Pancreas (tissue), 8 donors: ENCODE results near the gene KCNT2. TPM values are rescaled to one million over a fixed set of nuclear protein-coding genes. Genes with fewer than 3 reads are reported as not detected.

Source experiments
- microRNA-seq, 2 donors: library from miRNA; unstranded; fragments of <30 nt; microRNA quantifications; one replicate each; pipeline versions ENCODE4 to v1.1.0, GENCODE V29; 2019 to 2020
- polyA plus RNA-seq, 2 donors: library from polyadenylated mRNA; stranded (reverse); fragments of 200-250 nt; gene quantifications; one replicate each; pipeline ENCODE4 v1.2.3, GENCODE V29; 2013
- total RNA-seq, 6 donors: library from RNA; stranded (reverse); fragmentation: NEBNext Ultra II Directional in 4 of 6; extraction: Animal tissue kit (Norgen Biotek cat#: 25700) in 4 of 6; gene quantifications; one replicate each; pipeline versions ENCODE4 v1.2.1 to v1.2.4, GENCODE V29; 2021 to 2023
- donor health status: healthy with polysubstance abuse.
- donor health status: DM: no; HTN: no; CAD: no; lungs with moderate emphysema.
- donor health status: DM: no; HTN: no; CAD: no.
- donor health status: Bipolar disorder and iron deficiency.
- donor health status: DM: yes; HTN: yes; CAD: no.
- donor health status: DM: no; HTN: no; CAD: no.
- donor health status: DM: no; HTN: no; CAD: no.
- donor health status: DM: yes; HTN: yes; CAD: no.

Gene KCNT2
- total and polyA plus RNA-seq, 8 donors: 0.19 to 0.67 (median 0.42) TPM

Small RNA genes within 50 kb of the gene (microRNA-seq; reads per million reads assigned to microRNA genes)
- gene MIR4735: 0 reads per million in 2 donors

Other genes with a start within 250 kb of the KCNT2 start
- 10 to 100 TPM in 3 of 6 donors, 1 to 10 TPM in 3; 4.0 to 25.7 (median 12.1) TPM for gene CFH, start 43.6 kb upstream of the KCNT2 start, total RNA-seq
- 1 to 10 TPM; 3.3 to 8.5 TPM for gene CFH, start 43.6 kb upstream of the KCNT2 start, polyA plus RNA-seq
- gene CFHR3, start 166.4 kb upstream of the KCNT2 start, total RNA-seq: under 1 TPM in 2 of 6 donors, not detected in 4; 0.09 TPM
- under 1 TPM in 1 of 2 donors, not detected in 1; 0.15 TPM for gene CFHR3, start 166.4 kb upstream of the KCNT2 start, polyA plus RNA-seq
- gene CFHR1, start 211.3 kb upstream of the KCNT2 start, total RNA-seq: under 1 TPM in 2 of 6 donors, not detected in 4; 0.17 to 0.44 TPM
- under 1 TPM in 1 of 2 donors, not detected in 1; 0.61 TPM for gene CFHR1, start 211.3 kb upstream of the KCNT2 start, polyA plus RNA-seq